Measurements from ENCODE around the gene MRPL20.

DNA sequence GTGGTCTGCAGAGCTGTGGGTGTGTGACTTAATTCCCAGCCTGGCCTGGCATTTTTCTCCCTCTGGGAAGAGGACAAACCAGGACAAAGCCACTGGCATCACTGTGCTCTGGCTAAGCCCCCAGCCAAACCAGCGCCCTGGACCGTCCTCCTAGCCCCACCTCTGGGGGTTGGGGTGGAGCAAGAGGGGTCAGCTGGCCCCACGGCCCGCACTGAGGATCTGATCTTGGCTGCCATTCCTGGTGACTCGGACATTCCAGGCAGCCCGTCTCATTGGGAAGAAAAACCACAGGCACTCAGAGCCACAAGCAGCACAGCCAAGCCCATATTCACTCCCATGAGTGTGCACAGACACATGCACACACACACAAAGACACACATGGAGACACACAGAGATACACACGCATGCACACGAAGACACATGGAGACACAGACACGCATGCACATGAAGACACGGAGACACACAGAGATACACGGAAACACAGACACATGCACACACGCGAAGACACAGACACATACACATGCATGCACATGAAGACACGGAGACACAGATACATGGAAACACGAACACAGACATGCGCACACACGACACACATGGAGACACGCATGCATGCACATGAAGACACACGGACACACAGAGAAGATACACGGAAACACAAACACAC lies 46.5 kb downstream of the MRPL20 start:
- TF ChIP-seq, protein P1, sequence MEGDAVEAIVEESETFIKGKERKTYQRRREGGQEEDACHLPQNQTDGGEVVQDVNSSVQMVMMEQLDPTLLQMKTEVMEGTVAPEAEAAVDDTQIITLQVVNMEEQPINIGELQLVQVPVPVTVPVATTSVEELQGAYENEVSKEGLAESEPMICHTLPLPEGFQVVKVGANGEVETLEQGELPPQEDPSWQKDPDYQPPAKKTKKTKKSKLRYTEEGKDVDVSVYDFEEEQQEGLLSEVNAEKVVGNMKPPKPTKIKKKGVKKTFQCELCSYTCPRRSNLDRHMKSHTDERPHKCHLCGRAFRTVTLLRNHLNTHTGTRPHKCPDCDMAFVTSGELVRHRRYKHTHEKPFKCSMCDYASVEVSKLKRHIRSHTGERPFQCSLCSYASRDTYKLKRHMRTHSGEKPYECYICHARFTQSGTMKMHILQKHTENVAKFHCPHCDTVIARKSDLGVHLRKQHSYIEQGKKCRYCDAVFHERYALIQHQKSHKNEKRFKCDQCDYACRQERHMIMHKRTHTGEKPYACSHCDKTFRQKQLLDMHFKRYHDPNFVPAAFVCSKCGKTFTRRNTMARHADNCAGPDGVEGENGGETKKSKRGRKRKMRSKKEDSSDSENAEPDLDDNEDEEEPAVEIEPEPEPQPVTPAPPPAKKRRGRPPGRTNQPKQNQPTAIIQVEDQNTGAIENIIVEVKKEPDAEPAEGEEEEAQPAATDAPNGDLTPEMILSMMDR (IDR thresholded peaks at IDR 0.05): no peak
- no peak for TF ChIP-seq POLR2A (IDR thresholded peaks at IDR 0.05)
